Stimulated activated naive CD4-positive, alpha-beta T cell treated with Interleukin-2 at 50 U/mL for 16 hours (primary cell): ENCODE measurements around the gene PJA1.

ENCODE experiments used
- DNase-seq: peaks from one replicate; lab custom pipeline; 2025; lab: John Stamatoyannopoulos, UW

The PJA1 gene

GRCh38 chrX:69163936-69164741, 1.1 kb downstream of the PJA1 start:
- peak; percentile 35 for DNase-seq

GRCh38 chrX:69162361-69162865, 2.8 kb downstream of the PJA1 start:
- DNase-seq, result no peak

GRCh38 chrX:69161786-69162349, 3.4 kb downstream of the PJA1 start:
- no peak for DNase-seq

DNA sequence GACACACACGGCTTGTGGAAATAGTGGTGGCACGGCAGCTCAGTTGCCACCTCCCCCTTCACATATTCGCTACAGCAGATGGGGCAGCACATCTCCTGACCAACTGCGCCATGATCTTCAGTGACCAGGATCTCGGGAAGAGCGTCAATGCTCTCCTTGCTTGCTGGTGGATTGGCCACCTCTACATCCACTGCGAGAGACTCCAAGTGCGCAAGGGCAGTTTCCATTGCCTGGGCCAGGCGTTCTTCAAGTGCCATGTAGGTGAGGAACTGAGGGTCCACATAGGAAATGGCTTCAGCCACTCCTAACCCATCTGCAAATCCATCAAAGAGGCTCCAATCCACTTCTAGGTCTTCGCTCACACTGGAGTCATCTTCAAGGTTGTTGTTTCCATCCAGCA, 3.9 kb downstream of the PJA1 start:
- DNase-seq, result no peak

DNA sequence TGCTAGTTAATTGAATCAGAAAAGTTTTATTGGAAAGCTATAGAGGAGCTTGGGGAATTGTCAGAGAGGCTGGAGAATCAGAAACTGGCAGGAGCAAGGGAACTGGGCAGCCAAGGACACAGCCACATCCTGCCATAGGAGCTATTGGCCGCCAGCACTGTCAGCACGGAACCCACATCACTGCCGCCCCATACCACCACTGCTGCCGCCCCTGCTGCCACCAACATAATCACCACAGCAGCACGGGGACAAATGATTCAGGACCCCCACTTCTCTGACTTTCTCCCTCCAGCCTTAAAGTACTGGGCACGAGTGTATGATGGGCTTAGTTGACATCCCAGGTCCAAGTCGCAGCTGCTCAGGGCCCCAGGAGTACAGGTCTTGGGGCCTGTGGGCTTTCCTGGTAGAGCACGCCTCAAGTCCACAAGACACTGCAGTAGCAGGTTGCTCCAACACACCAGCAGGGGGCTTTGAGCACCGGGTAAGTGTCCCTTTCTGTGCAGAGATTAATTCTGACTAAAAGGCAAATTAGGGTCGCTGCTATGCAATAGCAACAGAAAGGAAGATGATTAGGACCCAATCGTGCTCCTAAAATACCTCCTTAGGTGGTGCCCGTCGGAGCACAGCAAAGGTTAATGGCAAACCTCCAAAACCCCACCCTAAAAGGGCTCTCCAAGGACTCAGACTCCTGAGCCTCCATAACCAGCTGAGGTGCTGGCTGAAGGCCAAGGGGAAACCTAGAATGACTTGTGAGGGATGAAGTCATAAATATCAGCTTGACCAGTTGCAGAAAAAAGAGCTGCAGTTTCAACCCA, 6.9 kb downstream of the PJA1 start:
- DNase-seq, result no peak

GRCh38 chrX:69156638-69157037, 8.6 kb downstream of the PJA1 start:
- no peak for DNase-seq

DNA sequence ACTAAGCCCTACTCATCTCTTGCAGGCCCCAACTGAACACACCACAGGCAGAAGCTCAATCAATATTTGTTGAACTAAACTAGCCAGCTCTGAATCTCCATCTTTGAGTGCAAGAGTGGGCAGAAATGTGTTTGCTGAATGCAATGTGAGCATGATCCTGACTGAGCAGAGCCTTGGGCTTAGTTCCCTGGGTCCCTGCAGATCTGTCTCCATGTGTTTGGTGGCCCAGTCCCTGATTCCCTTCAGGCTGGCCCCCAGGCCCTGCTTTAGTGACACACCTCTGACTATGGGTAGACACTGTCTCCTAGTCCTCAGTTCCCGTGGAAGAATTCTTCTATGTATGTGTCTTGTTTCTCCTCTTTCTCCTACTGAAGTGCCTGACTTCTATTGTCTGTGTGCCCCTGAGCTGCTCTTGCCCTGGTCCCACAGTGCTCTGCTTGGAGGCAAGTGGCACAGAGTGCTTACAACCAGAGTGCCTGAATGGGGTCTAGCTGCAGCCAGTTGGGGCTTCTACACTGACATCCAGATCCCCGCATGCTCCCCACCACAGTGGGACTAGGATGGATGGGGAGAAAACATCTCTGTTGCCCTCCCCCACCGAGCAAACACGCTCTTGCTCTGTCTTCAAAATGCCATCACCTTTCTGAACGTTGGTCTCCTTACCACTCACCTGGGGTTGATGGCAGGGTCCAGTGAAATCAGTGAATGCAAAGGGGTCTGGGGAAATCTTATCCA, 9.3 kb downstream of the PJA1 start:
- no peak for DNase-seq

GRCh38 chrX:69154051-69154450, 11.2 kb downstream of the PJA1 start:
- no peak for DNase-seq

- no peak for DNase-seq
Observed at GRCh38 chrX:69153060-69153730, 12.1 kb downstream of the PJA1 start.

DNA sequence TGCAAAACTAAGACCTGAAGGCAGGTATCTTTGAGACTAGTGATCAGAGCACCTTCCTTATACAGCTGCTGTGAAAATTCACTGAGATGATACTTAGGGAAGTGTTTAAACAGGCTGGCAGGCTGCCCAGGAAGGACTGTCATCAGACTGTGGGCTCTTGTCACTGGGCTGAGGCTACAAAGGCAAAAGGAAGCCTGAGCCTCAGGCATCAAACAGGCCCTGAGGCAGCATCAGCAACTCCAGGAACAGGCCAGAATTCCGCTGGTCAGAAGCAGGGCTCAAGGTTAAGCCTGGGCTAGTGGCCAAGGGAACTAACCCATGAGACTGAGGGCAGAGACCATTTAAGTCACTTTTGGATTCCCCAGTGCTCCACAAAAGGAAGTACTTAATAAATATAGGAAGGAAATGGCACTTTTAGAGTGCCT, 12.8 kb downstream of the PJA1 start:
- no peak for DNase-seq

DNA sequence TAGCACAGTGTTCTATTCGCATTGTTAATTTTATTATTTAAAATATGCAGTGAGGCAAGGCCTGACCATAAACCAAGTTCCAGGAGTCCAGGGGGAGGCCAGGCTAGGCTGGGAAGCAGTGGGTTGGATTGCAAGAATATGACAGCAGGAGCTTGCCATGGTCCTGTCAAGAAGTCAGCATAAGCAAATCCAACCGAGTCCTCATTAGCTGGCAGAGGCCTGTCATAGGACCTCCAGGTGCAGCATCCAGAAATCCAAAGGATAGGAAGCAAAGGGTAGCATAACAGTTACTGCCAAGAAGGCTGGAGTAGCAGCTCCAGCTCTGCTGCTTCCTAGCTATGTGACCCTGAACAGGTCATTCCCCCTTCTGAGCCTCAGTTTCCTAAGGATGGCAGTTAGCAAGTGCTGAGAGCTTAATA, 13.4 kb downstream of the PJA1 start:
- no peak for DNase-seq

GRCh38 chrX:69150281-69150960, 14.8 kb downstream of the PJA1 start:
- no peak for DNase-seq

GRCh38 chrX:69149466-69150280, 15.6 kb downstream of the PJA1 start:
- DNase-seq, result no peak

- DNase-seq, result no peak
Observed at GRCh38 chrX:69148946-69149345, 16.3 kb downstream of the PJA1 start.

- DNase-seq, result no peak
Observed at GRCh38 chrX:69146739-69147138, 18.5 kb downstream of the PJA1 start.

DNA sequence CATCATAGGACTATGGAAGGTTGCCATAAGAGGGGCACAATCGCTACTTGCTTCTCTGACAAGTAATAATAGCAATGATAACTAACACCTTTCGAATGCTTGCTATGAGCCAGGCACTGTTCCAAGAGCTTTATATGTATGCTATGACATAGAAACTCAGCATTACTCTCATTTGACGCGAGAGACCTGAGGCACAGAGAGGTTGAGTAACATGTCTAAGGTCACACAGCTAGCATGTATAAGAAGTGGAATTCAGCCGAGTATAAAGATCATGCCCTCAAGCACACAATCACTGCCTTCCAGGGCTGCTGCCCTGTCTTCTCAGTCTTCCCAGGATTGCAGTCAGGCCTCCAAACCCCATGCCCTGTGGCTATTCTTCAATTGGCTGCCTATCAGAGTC, 19.5 kb downstream of the PJA1 start:
- no peak for DNase-seq

DNA sequence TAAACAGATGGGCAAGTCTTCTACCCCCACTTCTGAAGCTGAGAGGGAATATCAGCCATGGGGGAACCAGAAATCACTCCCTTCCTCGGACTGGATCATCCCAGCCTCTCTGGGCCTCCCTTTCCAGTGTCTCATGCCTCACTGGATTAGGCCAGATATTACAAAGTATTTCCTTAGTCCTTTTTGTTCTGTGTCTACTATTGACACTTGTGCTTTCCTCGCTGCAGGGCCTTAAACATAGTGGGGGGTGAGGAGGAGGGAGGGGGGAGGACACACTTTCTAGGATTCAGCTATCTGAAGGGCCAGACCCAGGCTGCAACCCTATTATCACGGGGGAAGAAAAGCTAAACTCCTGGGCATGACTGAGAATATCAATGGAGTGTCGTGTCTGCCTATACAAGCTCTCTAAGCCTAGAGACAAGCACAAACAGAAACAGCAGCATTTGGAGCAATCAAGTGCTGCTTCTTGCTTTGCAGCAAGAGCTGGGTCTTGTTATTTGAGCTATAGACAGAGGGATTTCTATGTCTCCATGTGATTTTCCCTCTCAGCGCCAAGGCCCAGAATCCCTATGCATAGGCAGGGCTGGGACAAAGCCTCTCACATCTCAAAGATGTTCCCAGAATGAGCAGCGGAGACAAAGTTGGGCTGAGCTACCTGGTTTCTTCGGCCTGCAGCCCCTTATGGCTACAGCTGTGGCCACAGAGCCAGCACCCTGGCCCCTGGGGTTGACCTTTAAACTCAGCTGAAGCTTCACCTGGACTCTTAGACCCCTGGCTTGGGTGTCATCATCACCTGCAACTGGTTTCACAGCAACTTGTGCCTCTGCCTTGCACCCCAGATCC, 20.2 kb downstream of the PJA1 start:
- DNase-seq, result no peak

DNA sequence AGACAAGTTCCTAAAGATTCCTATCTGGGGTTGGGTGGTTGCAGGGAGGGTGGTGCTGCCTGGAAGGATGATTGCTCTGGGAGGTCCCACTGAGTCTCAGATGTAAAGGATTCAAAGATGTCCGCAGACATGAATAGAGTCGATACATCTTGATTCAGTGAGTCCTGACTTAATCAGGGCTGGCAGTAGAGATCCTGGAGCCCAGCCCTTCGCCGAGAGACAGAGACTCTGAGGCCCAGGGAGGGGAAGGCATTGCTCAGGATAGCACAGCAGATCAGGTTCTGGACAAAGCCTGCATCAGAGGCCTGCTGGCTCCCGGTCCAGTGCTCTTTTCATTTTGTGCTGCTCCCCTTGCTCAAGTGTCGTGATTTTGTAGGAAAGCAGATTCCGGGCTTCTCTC, 21.7 kb downstream of the PJA1 start:
- no peak for DNase-seq
